H1 (cell line): Measurements from ENCODE around the gene RASGRF1. TPM values are rescaled to one million over a fixed set of nuclear protein-coding genes. Genes with fewer than 3 reads are reported as not detected.

Source experiments
- BCL11A ChIP-seq, 2 experiments: IDR thresholded peaks; one replicate each; pipeline ENCODE4 v1.6.1; 2011; ENCODE audit warnings: low read depth in 2 of 2, low read length in 2 of 2, mild to moderate bottlenecking in 2 of 2
- SP4 ChIP-seq: IDR thresholded peaks from 2 replicates; pipeline ENCODE4 v1.6.1; 2012; ENCODE audit warnings: low read length, inconsistent platforms
- polyA plus RNA-seq, 7 experiments: library from polyadenylated mRNA; depleted of rRNA in 3 of 7; stranded (reverse) in 5 of 7; unstranded in 2 of 7; fragments of >200 nt in 5 of 7; fragments of 200-250 nt in 2 of 7; gene quantifications; 1 replicate in 5 of 7; 2 replicates in 1 of 7; 4 replicates in 1 of 7; pipeline versions ENCODE4 v1.2.1 to v1.2.3, GENCODE V29; 2011 to 2013; ENCODE audit warnings: missing spikeins in 2 of 7, mixed read lengths in 2 of 7
- total RNA-seq: library from RNA; stranded (reverse); fragmentation: NEBNext Ultra II Directional; extraction: Animal tissue kit (Norgen Biotek cat#: 25700); gene quantifications from 2 replicates; pipeline ENCODE4 v1.2.1, GENCODE V29; 2021

RASGRF1 gene
- total and polyA plus RNA-seq, 2 of the 8 experiments (the other 6 are each of a cell fraction or from before 2014, with no cell fraction given): 0.42 to 0.67 TPM

DNA sequence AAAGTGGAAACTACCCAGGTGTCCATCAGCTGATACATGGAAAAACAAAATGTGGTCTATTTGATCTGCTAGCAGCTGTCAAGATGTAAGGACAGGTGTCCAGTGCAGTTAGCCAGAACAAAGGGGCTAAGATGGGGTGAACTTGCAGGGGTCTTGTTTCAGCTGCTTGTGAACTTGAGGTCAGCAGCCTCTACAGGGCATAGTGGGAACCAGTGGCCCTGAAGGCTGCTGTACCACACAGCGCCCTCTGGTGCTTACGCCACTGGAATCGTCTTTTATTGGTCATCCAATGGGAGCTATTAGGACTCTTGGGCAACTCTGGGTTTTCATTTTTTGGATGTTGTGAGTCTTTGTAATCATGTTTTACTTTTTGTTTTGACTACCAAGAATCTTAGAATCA lies 83.5 kb downstream of the RASGRF1 start (continued):
- TF ChIP-seq BCL11A (IDR thresholded peaks at IDR 0.05; ENCODE audit: low read depth in 2 of 2, low read length in 2 of 2): no peak
- TF ChIP-seq SP4: no peak
- TF ChIP-seq, all 59 proteins: peak for 5
